HEK293T (cell line): Measurements from ENCODE around the gene CFAP97D2.
"Not testable (repeated sequence)": the region's sequence is repeated elsewhere in the genome, so short reads cannot be mapped to it uniquely, and the experiment has no call there.

Source experiments
- CTCF ChIA-PET: fragments of 350-600 bp; formaldehyde crosslinking; extraction: SDS; loops from one replicate; lab custom pipeline; 2021; ENCODE audit warnings: antibody characterized with exemption, inconsistent platforms; lab: Yijun Ruan, JAX
- POLR2A ChIA-PET: fragments of 350-600 bp; formaldehyde crosslinking; extraction: SDS; loops from one replicate; lab custom pipeline; 2020; ENCODE audit warnings: antibody characterized with exemption, inconsistent platforms; lab: Yijun Ruan, JAX
- DNase-seq: peaks from one replicate; pipeline ENCODE4 v3.0.0; 2012; ENCODE audit warnings: mixed read lengths; ENCODE audit errors: extremely low spot score
- ARNT ChIP-seq: fragments of 450-650 bp; IDR thresholded peaks from 2 replicates; pipeline ENCODE4 v1.6.1; 2017; ENCODE audit warnings: mild to moderate bottlenecking
- BHLHE40 ChIP-seq: fragments of 450-650 bp; IDR thresholded peaks from 2 replicates; pipeline ENCODE4 v1.6.1; 2016; ENCODE audit warnings: mild to moderate bottlenecking, moderate library complexity, borderline replicate concordance
- CTBP1 ChIP-seq: fragments of 450-650 bp; IDR thresholded peaks from 2 replicates; pipeline ENCODE4 v1.6.1; 2016; ENCODE audit warnings: borderline replicate concordance
- ELF4 ChIP-seq: fragments of 450-650 bp; IDR thresholded peaks from 2 replicates; pipeline ENCODE4 v1.6.1; 2017; ENCODE audit warnings: antibody characterized with exemption
- FOXA1 ChIP-seq: fragments of 450-650 bp; IDR thresholded peaks from 2 replicates; pipeline ENCODE4 v1.6.1; 2016; ENCODE audit warnings: mild to moderate bottlenecking
- FOXK2 ChIP-seq: fragments of 450-650 bp; IDR thresholded peaks from 2 replicates; pipeline ENCODE4 v1.6.1; 2016; ENCODE audit warnings: mild to moderate bottlenecking
- FOXM1 ChIP-seq: fragments of 450-650 bp; IDR thresholded peaks from 2 replicates; pipeline ENCODE4 v1.6.1; 2017; ENCODE audit warnings: mild to moderate bottlenecking, borderline replicate concordance
- HDGF ChIP-seq: fragments of 450-650 bp; IDR thresholded peaks from 2 replicates; pipeline ENCODE4 v1.6.1; 2017; ENCODE audit warnings: antibody characterized with exemption, borderline replicate concordance
- L3MBTL2 ChIP-seq: fragments of 450-650 bp; conservative IDR thresholded peaks from 2 replicates; pipeline ENCODE4 v1.6.1; 2016; ENCODE audit warnings: mild to moderate bottlenecking
- LEF1 ChIP-seq: fragments of 450-650 bp; IDR thresholded peaks from 2 replicates; pipeline ENCODE4 v1.6.1; 2017; ENCODE audit warnings: mild to moderate bottlenecking, borderline replicate concordance
- NFRKB ChIP-seq: fragments of 450-650 bp; IDR thresholded peaks from 2 replicates; pipeline ENCODE4 v1.6.1; 2016; ENCODE audit warnings: mild to moderate bottlenecking, moderate library complexity
- SP1 ChIP-seq: fragments of 450-650 bp; IDR thresholded peaks from 2 replicates; pipeline ENCODE4 v1.6.1; 2017
- SUZ12 ChIP-seq: fragments of 450-650 bp; IDR thresholded peaks from 2 replicates; pipeline ENCODE4 v1.6.1; 2016; ENCODE audit warnings: mild to moderate bottlenecking
- TARDBP ChIP-seq: fragments of 450-650 bp; IDR thresholded peaks from 2 replicates; pipeline ENCODE4 v1.6.1; 2016
- ZNF384 ChIP-seq: fragments of 450-650 bp; IDR thresholded peaks from 2 replicates; pipeline ENCODE4 v1.6.1; 2016
- TF ChIP-seq, protein P1 (sequence below): fragments of 450-650 bp; IDR thresholded peaks from 2 replicates; pipeline ENCODE4 v1.6.1; 2016

The CFAP97D2 gene

DNA sequence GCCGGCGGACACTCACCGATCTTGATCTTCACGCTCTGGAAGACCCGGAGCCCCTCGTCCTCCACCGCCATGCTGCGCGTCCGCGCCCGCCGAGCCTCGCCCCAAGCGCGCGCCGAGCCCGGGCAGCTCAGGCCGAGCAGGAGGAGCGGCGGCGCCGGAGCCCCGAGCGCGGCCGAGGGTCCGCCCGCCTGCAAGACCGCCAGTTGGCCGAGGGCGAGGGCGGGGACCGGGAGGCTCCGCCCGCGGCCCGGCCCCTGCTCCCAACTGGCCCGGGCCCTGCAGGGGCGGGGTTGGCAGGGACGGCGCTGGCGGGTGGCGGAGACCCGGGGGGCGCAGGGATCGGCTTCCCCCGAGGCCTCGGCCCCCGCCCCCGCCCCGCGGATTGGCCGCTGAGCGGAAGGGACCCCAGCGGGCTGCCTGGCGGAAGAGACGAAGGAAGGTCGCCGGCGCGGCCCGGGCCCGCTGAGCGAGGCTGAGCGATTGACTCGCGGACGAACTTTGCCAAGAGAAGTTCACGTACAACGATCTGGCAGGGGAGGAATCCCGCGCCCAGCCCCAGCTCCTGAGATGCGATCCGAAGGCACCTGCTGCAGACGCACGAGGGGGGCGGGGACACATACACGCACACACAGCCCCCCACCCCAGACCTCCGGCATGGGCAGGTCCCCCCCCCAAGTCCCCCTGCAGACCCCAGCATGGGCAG, 46.5 kb upstream of the CFAP97D2 start, which contains the start of gene RASA3:
TSS of gene RASA3 (minus strand) at position 205 of the 703 bp plus-strand sequence. CDS start at position 71, 134 bp downstream.
- ChIA-PET POLR2A (no interaction called here), CTCF (no interaction called here)
- DNase-seq, result peak; percentile 72
- no peak for TF ChIP-seq ARNT

DNA sequence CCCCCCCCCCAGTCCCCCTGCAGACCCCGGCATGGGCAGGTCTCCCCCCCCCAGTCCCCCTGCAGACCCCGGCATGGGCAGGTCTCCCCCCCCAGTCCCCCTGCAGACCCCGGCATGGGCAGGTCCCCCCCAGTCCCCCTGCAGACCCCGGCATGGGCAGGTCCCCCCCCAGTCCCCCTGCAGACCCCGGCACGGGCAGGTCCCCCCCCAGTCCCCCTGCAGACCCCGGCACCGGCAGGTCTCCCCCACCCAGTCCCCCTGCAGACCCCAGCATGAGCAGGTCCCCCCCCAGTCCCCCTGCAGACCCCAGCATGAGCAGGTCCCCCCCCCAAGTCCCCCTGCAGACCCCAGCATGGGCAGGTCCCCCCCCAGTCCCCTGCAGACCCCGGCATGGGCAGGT, 45.9 kb upstream of the CFAP97D2 start:
- POLR2A ChIA-PET, DNase-seq, CTCF ChIA-PET: not testable (repeated sequence)

DNA sequence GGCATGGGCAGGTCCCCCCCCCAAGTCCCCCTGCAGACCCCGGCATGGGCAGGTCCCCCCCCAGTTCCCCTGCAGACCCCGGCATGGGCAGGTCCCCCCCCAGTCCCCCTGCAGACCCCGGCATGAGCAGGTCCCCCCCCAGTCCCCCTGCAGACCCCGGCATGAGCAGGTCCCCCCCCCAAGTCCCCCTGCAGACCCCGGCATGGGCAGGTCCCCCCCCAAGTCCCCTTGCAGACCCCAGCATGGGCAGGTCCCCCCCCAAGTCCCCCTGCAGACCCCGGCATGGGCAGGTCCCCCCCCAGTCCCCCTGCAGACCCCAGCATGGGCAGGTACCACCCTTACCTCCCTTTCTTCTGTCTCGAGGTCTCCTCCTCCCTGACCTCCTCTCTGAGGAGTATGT, 45.5 kb upstream of the CFAP97D2 start:
- POLR2A ChIA-PET, DNase-seq, CTCF ChIA-PET: not testable (repeated sequence)

DNA sequence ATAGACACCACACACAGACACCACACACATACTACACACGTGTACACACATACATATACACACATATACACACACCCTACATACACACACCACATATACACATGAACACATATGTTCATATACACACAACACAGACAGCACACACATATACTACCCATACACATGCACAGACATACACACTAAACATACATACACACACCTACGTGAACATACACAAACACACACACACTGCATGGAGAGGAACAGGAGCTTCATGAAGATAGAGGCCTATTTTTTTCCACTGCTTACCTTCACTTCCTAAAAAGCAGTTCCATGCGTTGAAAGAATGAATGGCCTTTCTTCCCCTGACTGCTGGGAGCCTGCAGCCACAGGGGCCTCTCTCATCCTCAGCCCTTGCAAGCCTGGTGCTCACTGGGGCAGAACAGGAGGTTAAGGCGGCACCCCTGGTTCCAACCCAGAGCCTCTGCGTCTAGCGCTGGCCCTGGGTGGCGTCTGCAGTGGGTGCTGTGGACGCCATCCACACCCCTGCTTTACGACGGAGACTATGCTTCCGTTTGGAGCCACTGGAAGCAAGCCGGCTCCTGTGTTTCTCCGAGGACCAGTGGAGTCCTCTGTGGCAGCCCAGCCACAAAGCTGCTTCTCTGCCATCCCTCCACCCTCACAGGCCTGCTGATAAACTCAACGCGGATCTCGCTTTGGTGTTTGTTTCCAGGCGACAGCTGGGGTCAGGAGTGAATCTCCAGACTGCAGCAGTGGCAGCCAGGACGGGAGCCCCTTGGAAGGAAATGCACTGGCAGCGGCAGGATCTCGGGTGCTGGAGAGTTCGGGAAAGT, 44.7 kb upstream of the CFAP97D2 start:
- no peak for DNase-seq
- POLR2A ChIA-PET, result no interaction called here

DNA sequence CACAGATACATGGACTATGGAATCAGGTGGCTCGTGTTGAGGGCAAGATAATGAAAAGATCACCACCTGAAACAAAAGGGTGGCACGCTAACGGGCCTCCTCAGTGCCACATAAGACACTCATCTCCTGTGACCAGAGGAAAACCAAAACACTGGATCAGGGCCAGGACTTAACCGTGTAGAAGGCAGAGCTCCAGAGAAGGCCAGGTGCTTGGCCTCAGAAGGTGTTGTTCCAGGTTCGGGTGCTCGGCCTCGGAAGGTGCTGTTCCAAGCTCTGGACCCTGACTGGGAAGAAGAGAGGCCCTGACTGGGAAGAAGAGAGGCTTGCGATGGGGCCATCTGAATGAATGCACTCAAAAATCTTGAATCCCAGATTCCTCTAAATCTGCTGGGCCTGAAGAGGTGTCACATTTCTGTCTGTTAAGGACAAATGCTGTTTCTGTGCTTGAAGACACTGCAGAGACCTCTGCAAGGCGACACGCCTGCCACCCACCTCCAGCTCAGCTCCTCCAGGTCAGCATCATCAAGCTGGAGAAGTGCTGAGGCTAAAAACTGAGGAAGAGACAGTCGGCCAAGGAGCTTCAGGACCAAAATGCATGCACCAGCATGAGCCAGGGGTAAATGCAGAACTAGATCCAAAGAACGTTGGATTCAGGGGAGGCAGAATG, 44.0 kb upstream of the CFAP97D2 start:
- CTCF ChIA-PET, result no interaction called here
- DNase-seq, result no peak
- no peak for TF ChIP-seq L3MBTL2
- TF ChIP-seq HDGF, result no peak
- TF ChIP-seq FOXM1, result no peak
- no peak for TF ChIP-seq NFRKB
- no peak for TF ChIP-seq SUZ12
- TF ChIP-seq, protein P1, sequence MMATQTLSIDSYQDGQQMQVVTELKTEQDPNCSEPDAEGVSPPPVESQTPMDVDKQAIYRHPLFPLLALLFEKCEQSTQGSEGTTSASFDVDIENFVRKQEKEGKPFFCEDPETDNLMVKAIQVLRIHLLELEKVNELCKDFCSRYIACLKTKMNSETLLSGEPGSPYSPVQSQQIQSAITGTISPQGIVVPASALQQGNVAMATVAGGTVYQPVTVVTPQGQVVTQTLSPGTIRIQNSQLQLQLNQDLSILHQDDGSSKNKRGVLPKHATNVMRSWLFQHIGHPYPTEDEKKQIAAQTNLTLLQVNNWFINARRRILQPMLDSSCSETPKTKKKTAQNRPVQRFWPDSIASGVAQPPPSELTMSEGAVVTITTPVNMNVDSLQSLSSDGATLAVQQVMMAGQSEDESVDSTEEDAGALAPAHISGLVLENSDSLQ, result no peak
- TF ChIP-seq FOXK2, result no peak
- no peak for TF ChIP-seq LEF1
- no peak for TF ChIP-seq TARDBP
- TF ChIP-seq BHLHE40, result no peak
- TF ChIP-seq CTBP1, result no peak
- POLR2A ChIA-PET, result no interaction called here

More for the DNA sequence above, 44.7 kb upstream of the CFAP97D2 start:
- CTCF ChIA-PET, result no interaction called here
- TF ChIP-seq CTBP1, result no peak
- TF ChIP-seq ARNT, result no peak
- no peak for TF ChIP-seq NFRKB
- TF ChIP-seq TARDBP, result no peak
- TF ChIP-seq FOXK2, result no peak
- TF ChIP-seq L3MBTL2, result no peak

DNA sequence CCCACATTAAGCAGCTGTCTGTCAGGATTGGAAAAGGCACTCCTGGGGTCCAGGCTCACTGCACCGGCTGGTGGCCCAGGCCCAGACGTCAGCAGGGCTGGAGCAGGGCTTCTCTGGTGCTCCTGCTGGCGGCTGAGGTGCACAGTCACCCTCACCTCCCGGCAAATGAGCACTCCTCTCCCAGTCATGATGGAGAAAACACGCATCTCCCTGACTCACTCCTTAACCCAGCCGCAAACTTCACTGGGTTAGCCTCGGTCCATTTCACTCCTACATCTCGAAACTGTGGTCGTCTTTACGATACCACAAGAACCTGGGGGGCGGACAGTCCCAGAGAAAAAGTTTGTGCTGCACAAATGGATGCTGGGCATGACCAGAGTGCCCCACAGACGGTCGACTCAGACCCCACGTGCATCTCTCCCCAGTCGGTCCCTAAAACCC, 43.3 kb upstream of the CFAP97D2 start:
- CTCF ChIA-PET, result no interaction called here
- TF ChIP-seq LEF1 (no peak), ELF4 (no peak), TARDBP (no peak), ARNT (no peak), FOXA1 (no peak), NFRKB (no peak), BHLHE40 (no peak), L3MBTL2 (no peak), SP1 (no peak), CTBP1 (no peak), ZNF384 (no peak)
- TF ChIP-seq, protein P1, result no peak
- POLR2A ChIA-PET, result no interaction called here
- no peak for DNase-seq

DNA sequence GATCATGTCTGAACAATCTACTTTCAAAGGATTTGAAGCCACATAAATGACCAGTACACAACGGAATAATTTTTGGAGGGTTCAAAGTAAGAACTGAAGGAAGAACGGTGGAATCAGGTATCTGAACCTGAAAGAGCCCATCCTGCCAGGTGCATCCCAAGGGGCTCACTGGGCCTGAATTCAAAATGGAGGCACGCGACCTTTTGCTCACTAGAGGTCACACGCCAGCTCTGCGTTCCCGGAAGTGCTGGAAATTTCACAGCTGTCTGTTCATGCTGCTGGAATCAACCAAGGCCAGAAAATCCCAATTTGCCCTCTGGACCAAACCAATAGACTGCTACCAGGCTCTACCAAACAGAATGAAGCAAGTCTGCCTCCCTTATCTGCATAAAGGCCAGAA, 42.5 kb upstream of the CFAP97D2 start:
- POLR2A ChIA-PET, result no interaction called here
- CTCF ChIA-PET, result no interaction called here
- TF ChIP-seq ELF4 (no peak), SUZ12 (no peak), BHLHE40 (no peak), SP1 (no peak), FOXK2 (no peak), CTBP1 (no peak), FOXM1 (no peak), ARNT (no peak), NFRKB (no peak), LEF1 (no peak), FOXA1 (no peak), HDGF (no peak), L3MBTL2 (no peak)
- TF ChIP-seq, protein P1, result no peak
- DNase-seq, result no peak
